Karpas-422 (cell line): Measurements from ENCODE around the gene PRRC2B. TPM values are rescaled to one million over a fixed set of nuclear protein-coding genes. Genes with fewer than 3 reads are reported as not detected.

Experiments used
- DNase-seq: peaks from one replicate; pipeline ENCODE4 v3.0.0-alpha.2; 2015
- H2AFZ ChIP-seq: fragments of 200-600 bp; sonication (generic); 2 replicates; pipeline ENCODE4 v1.6.1; 2014; ENCODE audit warnings: antibody characterized with exemption, low read length, mixed read lengths
- H3K27ac ChIP-seq: fragments of 200-600 bp; sonication (generic); 2 replicates; pipeline ENCODE4 v1.5.1; 2014; ENCODE audit warnings: mild to moderate bottlenecking, low read length, moderate library complexity
- H3K27me3 ChIP-seq: fragments of 200-600 bp; sonication (generic); 2 replicates; pipeline ENCODE4 v1.6.1; 2014; ENCODE audit warnings: low read length, mixed read lengths
- H3K36me3 ChIP-seq: fragments of 200-600 bp; sonication (generic); 2 replicates; pipeline ENCODE4 v1.6.1; 2014; ENCODE audit warnings: low read length, mixed read lengths; ENCODE audit not compliant: insufficient read depth
- H3K4me1 ChIP-seq: fragments of 200-600 bp; sonication (generic); 2 replicates; pipeline ENCODE4 v1.6.1; 2014; ENCODE audit warnings: mild to moderate bottlenecking, low read length, mixed read lengths
- H3K4me2 ChIP-seq: fragments of 200-600 bp; sonication (generic); 2 replicates; pipeline ENCODE4 v1.6.1; 2014; ENCODE audit warnings: low read length, low read depth, mild to moderate bottlenecking; ENCODE audit not compliant: poor library complexity, severe bottlenecking
- H3K4me3 ChIP-seq: fragments of 200-600 bp; sonication (generic); 2 replicates; pipeline ENCODE4 v1.5.1; 2014; ENCODE audit warnings: mild to moderate bottlenecking, antibody characterized with exemption, low read length, mixed read lengths
- H3K79me2 ChIP-seq: fragments of 200-600 bp; sonication (generic); 2 replicates; pipeline ENCODE4 v1.6.1; 2014; ENCODE audit warnings: mild to moderate bottlenecking, low read length, mixed read lengths
- H3K9ac ChIP-seq: fragments of 200-600 bp; sonication (generic); 2 replicates; pipeline ENCODE4 v1.6.0; 2014; ENCODE audit warnings: low read length
- H3K9me2 ChIP-seq: fragments of 200-600 bp; sonication (generic), shearing (Covaris generic); replicated peaks from 2 replicates; pipeline ENCODE4 v1.6.0; 2014; ENCODE audit warnings: mild to moderate bottlenecking, low read length, moderate library complexity; ENCODE audit not compliant: insufficient read depth
- H3K9me3 ChIP-seq: fragments of 300-700, 200-600 bp; sonication (generic); 2 replicates; pipeline ENCODE4 v1.6.1; 2014; ENCODE audit warnings: low read length, mixed read lengths
- H4K20me1 ChIP-seq: fragments of 200-600 bp; sonication (generic); 2 replicates; pipeline ENCODE4 v1.6.1; 2014; ENCODE audit warnings: mild to moderate bottlenecking, antibody characterized with exemption, low read length, low read depth; ENCODE audit not compliant: insufficient read depth
- total RNA-seq: library from RNA; depleted of rRNA; stranded (reverse); fragments of >200 nt; shearing (Covaris generic); gene quantifications from 2 replicates; pipeline ENCODE4 v1.2.3, GENCODE V29; 2014; ENCODE audit warnings: low replicate concordance

The PRRC2B gene
- total RNA-seq, 1 experiment from 2014 or later = 83.8 TPM

GRCh38 chr9:131480258-131480657 lies 86.4 kb downstream of the PRRC2B start:
- DNase-seq = no peak
- no peak overlapping the region for H3K27ac ChIP-seq
- no peak overlapping the region for H3K4me2 ChIP-seq
- no peak overlapping the region for H3K9ac ChIP-seq
- H2AFZ ChIP-seq = no peak overlapping the region
- H4K20me1 ChIP-seq = peaks cover 43% of the 10 kb centered on the region
- H3K4me1 ChIP-seq = no peaks in the 10 kb centered on the region
- no peaks in the 10 kb centered on the region for H3K9me2 ChIP-seq
- peaks cover 26% of the 10 kb centered on the region for H3K79me2 ChIP-seq
- no peaks in the 10 kb centered on the region for H3K27me3 ChIP-seq
- H3K36me3 ChIP-seq = peaks cover 46% of the 10 kb centered on the region
- H3K4me3 ChIP-seq = no peak overlapping the region
- no peaks in the 10 kb centered on the region for H3K9me3 ChIP-seq

GRCh38 chr9:131481441-131482342 lies 87.8 kb downstream of the PRRC2B start:
- Histone ChIP-seq H3K79me2 (peaks cover 26% of the 10 kb centered on the region), H3K27me3 (no peaks in the 10 kb centered on the region), H3K9ac (no peak overlapping the region), H3K9me3 (no peaks in the 10 kb centered on the region), H3K4me3 (no peak overlapping the region), H3K4me2 (no peak overlapping the region), H3K27ac (no peak overlapping the region), H3K36me3 (peaks cover 49% of the 10 kb centered on the region), H4K20me1 (peaks cover 39% of the 10 kb centered on the region), H3K9me2 (no peaks in the 10 kb centered on the region), H3K4me1 (no peaks in the 10 kb centered on the region), H2AFZ (no peak overlapping the region)
- DNase-seq = no peak

- no peak overlapping the region for H3K4me2 ChIP-seq
- no peaks in the 10 kb centered on the region for H3K4me1 ChIP-seq
- H3K36me3 ChIP-seq = peaks cover 48% of the 10 kb centered on the region
- H3K27ac ChIP-seq = no peak overlapping the region
- H3K9ac ChIP-seq = no peak overlapping the region
- H2AFZ ChIP-seq = no peak overlapping the region
- peaks cover 32% of the 10 kb centered on the region for H4K20me1 ChIP-seq
- H3K9me2 ChIP-seq = no peaks in the 10 kb centered on the region
- H3K79me2 ChIP-seq = peaks cover 25% of the 10 kb centered on the region
- no peaks in the 10 kb centered on the region for H3K27me3 ChIP-seq
- no peak overlapping the region for H3K4me3 ChIP-seq
- no peak for DNase-seq
- H3K9me3 ChIP-seq = no peaks in the 10 kb centered on the region
Measured at GRCh38 chr9:131482343-131483006, 88.6 kb downstream of the PRRC2B start.

- Histone ChIP-seq H3K36me3 (peaks cover 48% of the 10 kb centered on the region), H3K4me2 (no peak overlapping the region), H3K9me3 (no peaks in the 10 kb centered on the region), H3K9me2 (no peaks in the 10 kb centered on the region), H3K27me3 (no peaks in the 10 kb centered on the region), H3K79me2 (peaks cover 18% of the 10 kb centered on the region), H2AFZ (no peak overlapping the region), H3K27ac (no peak overlapping the region), H3K4me1 (no peaks in the 10 kb centered on the region), H4K20me1 (peaks cover 24% of the 10 kb centered on the region), H3K4me3 (no peak overlapping the region), H3K9ac (no peak overlapping the region)
- DNase-seq = no peak
Measured at GRCh38 chr9:131483319-131484050, 89.6 kb downstream of the PRRC2B start.

DNA sequence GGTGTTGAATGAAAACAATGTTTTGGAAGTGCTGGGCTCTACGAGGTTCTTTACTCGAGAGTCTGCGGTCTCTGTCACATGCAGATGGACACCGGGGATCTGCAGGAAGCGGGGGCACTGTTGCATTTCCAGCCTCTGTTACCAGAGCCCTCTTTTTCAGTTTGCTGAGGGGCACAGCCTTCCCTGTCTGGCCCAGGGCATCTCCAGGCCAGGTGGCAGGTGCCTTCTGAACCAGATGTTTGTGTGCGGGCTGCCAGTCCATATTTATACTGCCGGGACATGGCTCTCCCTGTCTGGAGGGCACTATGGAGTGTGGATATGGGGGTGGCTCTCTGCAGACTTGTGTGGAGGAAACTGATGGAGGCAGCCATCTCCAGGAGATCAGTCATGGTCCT lies 90.2 kb downstream of the PRRC2B start:
- Histone ChIP-seq H3K4me3 (no peak overlapping the region), H3K4me2 (no peak overlapping the region), H3K4me1 (no peaks in the 10 kb centered on the region), H3K79me2 (peaks cover 13% of the 10 kb centered on the region), H3K9me2 (no peaks in the 10 kb centered on the region), H4K20me1 (peaks cover 19% of the 10 kb centered on the region), H3K9me3 (no peaks in the 10 kb centered on the region), H3K27me3 (no peaks in the 10 kb centered on the region), H2AFZ (no peak overlapping the region), H3K27ac (no peak overlapping the region), H3K36me3 (peaks cover 43% of the 10 kb centered on the region), H3K9ac (no peak overlapping the region)
- no peak for DNase-seq

DNA sequence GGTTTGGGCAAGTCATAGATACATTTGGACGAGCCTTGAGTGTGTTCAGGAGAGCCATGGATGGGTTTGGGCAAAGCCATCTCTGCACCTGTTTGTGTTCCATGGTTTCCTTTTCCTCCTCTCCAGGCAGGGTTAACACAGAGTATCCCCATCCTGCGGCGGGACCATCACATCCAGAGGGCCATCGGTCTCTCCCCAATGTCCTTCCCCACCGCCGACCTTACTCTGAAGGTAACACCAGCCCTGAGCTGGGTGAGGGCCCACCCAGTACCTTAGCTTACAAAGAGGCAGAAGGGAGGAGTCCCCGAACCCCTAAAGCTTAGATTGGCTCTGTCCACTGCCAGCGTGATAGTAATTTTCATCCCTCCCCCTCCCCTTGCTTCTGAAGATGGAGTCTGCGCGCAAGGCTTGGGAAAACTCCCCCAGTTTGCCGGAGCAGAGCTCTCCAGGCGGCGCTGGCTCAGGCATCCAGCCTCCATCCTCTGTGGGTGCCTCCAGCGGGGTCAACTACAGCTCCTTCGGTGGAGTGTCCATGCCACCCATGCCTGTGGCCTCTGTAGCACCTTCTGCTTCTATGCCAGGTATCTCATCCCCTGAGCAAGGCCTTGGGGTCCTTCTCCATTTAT lies 90.8 kb downstream of the PRRC2B start:
- Histone ChIP-seq H3K27me3 (no peaks in the 10 kb centered on the region), H3K4me2 (no peak overlapping the region), H3K36me3 (peaks cover 37% of the 10 kb centered on the region), H3K79me2 (peaks cover 8% of the 10 kb centered on the region), H3K9me2 (no peaks in the 10 kb centered on the region), H2AFZ (no peak overlapping the region), H4K20me1 (0 out of 2 replicates have a peak, but pooled peaks cover 13% of the 10 kb centered on the region), H3K4me1 (no peaks in the 10 kb centered on the region), H3K9me3 (no peaks in the 10 kb centered on the region), H3K4me3 (no peak overlapping the region), H3K27ac (no peak overlapping the region), H3K9ac (no peak overlapping the region)
- no peak for DNase-seq

DNA sequence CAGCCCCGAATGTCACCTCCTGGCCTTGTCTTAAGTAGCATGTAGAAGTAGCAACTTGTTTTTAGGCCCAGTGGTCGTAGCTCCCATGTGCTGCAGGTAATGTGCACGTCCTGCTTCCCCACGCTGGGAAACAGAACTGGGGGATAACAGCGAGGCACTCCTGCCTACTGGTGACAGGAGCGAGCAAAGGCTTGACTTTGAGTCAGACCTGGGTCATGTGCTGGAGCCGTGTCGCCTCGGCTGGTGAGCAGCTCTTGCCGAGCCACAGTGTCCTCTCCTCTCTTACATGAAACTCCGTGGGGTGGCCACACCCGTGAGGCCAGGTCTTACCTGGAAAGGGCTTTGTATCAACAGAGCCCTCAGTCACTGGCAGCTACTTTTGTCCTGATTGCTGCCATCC lies 91.3 kb downstream of the PRRC2B start:
- Histone ChIP-seq H3K9me3 (no peaks in the 10 kb centered on the region), H3K27ac (no peak overlapping the region), H3K4me3 (no peak overlapping the region), H3K4me2 (no peak overlapping the region), H3K4me1 (no peaks in the 10 kb centered on the region), H4K20me1 (0 out of 2 replicates have a peak, but pooled peaks cover 12% of the 10 kb centered on the region), H3K9ac (no peak overlapping the region), H2AFZ (no peak overlapping the region), H3K27me3 (no peaks in the 10 kb centered on the region), H3K36me3 (peaks cover 37% of the 10 kb centered on the region), H3K79me2 (peaks cover 4% of the 10 kb centered on the region), H3K9me2 (no peaks in the 10 kb centered on the region)
- no peak for DNase-seq
